ENCODE results near the gene POLK. TPM values are rescaled to one million over a fixed set of nuclear protein-coding genes. Genes with fewer than 3 reads are reported as not detected.

Gene POLK
- 20.8 and 26.1 TPM in 2 replicates for total RNA-seq (ENCODE audit: low replicate concordance)

DNA sequence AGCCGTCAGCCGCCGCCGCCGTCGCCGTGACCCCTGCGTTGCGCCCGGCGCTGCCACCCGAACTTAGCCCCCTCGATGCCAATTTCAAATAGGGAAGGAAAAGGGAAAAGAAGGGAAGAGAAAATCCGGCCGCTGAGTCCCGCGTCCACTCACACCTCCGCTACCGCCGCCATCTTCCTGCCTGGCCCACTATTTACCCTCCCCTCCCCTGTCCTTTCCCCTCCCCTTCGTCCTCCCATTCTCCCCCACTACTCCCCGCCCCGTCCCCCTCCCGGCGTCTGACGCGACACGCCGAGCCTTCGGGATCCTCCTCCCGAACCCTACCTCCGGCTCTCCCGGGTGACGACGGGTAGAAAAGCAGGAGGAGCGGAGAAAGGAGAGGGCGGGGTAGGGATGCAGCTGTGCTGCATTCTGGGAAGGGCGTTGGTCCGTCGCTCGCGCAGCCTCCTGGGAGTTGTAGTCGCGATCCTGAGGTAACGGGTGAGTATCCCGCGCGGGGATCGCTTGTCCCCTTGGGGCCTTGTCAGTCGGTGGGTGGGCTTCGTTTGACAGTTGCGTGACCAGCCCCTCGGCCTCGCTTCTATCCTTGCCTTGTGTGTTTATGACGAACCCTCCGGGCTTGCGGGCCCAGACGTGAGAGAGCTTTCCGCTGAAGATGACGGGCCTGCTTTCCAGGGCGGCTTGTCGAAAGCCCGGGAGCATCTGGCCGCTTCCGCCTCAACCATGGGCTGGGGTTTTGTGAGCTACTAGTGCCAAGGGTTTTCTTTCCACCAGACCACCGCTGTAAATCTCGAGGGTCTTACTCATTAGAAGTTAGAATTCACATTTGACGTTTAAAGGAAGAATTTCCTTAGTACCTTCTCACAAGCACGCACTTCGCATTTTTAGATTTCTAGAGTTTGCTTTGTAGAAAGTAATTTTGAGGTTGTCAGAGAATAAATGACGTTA, at the start of gene POLK, which contains the start of gene CERT1:
Gene POLK (plus strand): TSS at position 457 of the 948 bp plus-strand sequence.
Gene CERT1 (minus strand): TSS at position 195 of the 948 bp plus-strand sequence. CDS start 422 bp downstream, outside the sequence.

DNA sequence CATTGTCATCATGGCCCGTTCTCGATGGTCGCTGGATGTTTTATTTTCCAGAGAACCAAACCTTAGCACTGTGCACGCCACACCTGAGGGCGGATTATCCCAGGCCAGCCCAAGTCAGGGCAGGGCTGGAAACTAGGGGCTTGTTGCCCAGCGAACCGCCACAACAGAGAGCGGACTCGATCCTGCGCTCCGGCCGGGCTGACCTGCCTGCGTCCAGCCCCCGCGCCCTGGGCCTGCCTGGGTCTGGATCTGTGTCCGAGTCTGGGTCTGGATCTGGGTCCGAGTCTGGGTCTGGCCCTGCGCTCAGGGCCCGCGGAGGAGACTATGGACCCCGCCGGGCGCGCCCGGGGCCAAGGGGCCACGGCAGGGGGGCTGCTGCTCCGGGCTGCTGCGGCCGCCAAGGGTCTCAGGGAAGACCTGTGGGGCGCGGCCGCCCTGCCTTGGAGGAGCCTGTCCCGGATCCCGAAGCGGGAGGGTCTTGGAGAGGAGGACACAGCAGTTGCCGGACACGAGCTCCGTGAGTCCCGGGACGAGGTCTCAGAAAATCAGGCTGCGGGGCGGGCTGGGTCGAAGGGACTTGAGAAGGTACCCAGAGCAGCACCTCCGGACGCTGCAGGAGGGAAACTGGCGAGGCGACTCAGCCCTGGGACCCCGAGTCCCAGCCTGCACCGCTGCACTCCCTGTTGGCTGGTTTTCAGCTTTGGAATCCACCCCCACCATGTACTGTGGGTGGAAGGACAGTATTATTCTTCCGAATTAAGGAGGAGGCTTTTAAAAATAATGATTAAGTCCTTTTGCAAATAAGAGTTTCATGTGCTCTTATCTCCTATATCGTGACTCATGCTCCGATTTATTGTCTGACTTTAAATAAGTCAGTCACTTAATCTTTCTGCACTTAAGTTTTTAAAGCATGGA, 99.9 kb downstream of the POLK start, which contains the start of gene ANKDD1B:
Gene ANKDD1B (plus strand): TSS at position 143 of the 915 bp plus-strand sequence. CDS start 182 bp downstream, at position 325.

Other genes starting within 250 kb of the POLK start
- 55.5 and 79.6 TPM in 2 replicates for gene HMGCR, start 174.7 kb upstream of the POLK start, total RNA-seq (ENCODE audit: low replicate concordance)
- 11.5 and 47.7 TPM in 2 replicates for gene CERT1, start 262 bp upstream of the POLK start, total RNA-seq (ENCODE audit: low replicate concordance)
- gene ANKDD1B, start 99.6 kb downstream of the POLK start, total RNA-seq (ENCODE audit: low replicate concordance) = 0.23 and 0.30 TPM in 2 replicates
- gene POC5, start 205.5 kb downstream of the POLK start, total RNA-seq (ENCODE audit: low replicate concordance) = 5.8 and 10.6 TPM in 2 replicates